Endodermal cell (in vitro differentiated cells): ENCODE results near the gene NDUFA12. TPM values are rescaled to one million over a fixed set of nuclear protein-coding genes. Genes with fewer than 3 reads are reported as not detected.

Experiments
- DNase-seq: peaks from one replicate; pipeline ENCODE4 v3.0.0-alpha.2; 2017
- H3K27ac ChIP-seq: 2 replicates; pipeline ENCODE4 v1.5.1; 2013; ENCODE audit warnings: mild to moderate bottlenecking, low read depth, low read length, moderate library complexity
- H3K27me3 ChIP-seq: 2 replicates; pipeline ENCODE4 v1.6.1; 2013; ENCODE audit warnings: mild to moderate bottlenecking, low read length, moderate library complexity; ENCODE audit not compliant: insufficient read depth, control insufficient read depth, poor library complexity, severe bottlenecking
- H3K36me3 ChIP-seq: 2 replicates; pipeline ENCODE4 v1.7.0; 2013; ENCODE audit warnings: mild to moderate bottlenecking, low read length, moderate library complexity; ENCODE audit not compliant: control insufficient read depth, insufficient read depth
- H3K4me1 ChIP-seq: one replicate; pipeline ENCODE4 v1.7.0; 2013; ENCODE audit warnings: low read length; ENCODE audit not compliant: control insufficient read depth, insufficient read depth
- H3K4me3 ChIP-seq: 2 replicates; pipeline ENCODE4 v1.5.1; 2013; ENCODE audit warnings: mild to moderate bottlenecking, low read length, moderate library complexity
- H3K9ac ChIP-seq: 2 replicates; pipeline ENCODE4 v1.6.1; 2013; ENCODE audit warnings: mild to moderate bottlenecking, low read length, moderate library complexity; ENCODE audit not compliant: poor library complexity, severe bottlenecking; ENCODE audit errors: extremely low read depth
- H3K9me3 ChIP-seq: 2 replicates; pipeline ENCODE4 v1.6.1; 2013; ENCODE audit warnings: mild to moderate bottlenecking, low read length, moderate library complexity; ENCODE audit not compliant: control insufficient read depth
- H3K27ac Mint-ChIP-seq: 2 replicates; pipeline ENCODE4 v1.8.0; 2020; ENCODE audit warnings: mixed read lengths
- H3K27me3 Mint-ChIP-seq: 2 replicates; pipeline ENCODE4 v1.8.0; 2021; ENCODE audit warnings: mild to moderate bottlenecking, mixed read lengths; ENCODE audit not compliant: insufficient read depth
- H3K36me3 Mint-ChIP-seq: 2 replicates; pipeline ENCODE4 v1.8.0; 2020; ENCODE audit warnings: low read depth, mixed read lengths
- H3K4me1 Mint-ChIP-seq: 2 replicates; pipeline ENCODE4 v1.8.0; 2020; ENCODE audit warnings: mixed read lengths
- H3K4me3 Mint-ChIP-seq: 2 replicates; pipeline ENCODE4 v1.8.0; 2020; ENCODE audit warnings: mild to moderate bottlenecking, moderate library complexity, mixed read lengths
- H3K9me3 Mint-ChIP-seq: 2 replicates; pipeline ENCODE4 v1.8.0; 2020; ENCODE audit warnings: mild to moderate bottlenecking, mixed read lengths
- WGBS, 2 experiments: methylation state at CpG; one replicate each; pipeline versions ENCODE4 v1.1.5 to v1.1.7; 2013; ENCODE audit warnings: missing lambda C conversion rate in 2 of 2, mixed read lengths in 1 of 2; ENCODE audit not compliant: insufficient coverage in 1 of 2, insufficient read length in 1 of 2; 5-methylcytosine and 5-hydroxymethylcytosine counted together
- total RNA-seq, 2 donors: library from RNA; stranded (reverse); fragmentation: NEBNext Ultra II Directional in 1 of 2; extraction: Animal tissue kit (Norgen Biotek cat#: 25700) in 1 of 2; gene quantifications; 2 replicates in 1 of 2; 3 replicates in 1 of 2; pipeline ENCODE4 v1.2.1, GENCODE V29; 2021
- TF ChIP-seq, protein P1 (sequence below): fragments of 200-600 bp; sonication (generic); conservative IDR thresholded peaks from 2 replicates; pipeline ENCODE4 v1.5.0; 2021; ENCODE audit warnings: antibody characterized with exemption, mild to moderate bottlenecking

Gene NDUFA12
- total RNA-seq, 2 donors from 2014 or later: 113 to 131 TPM

GRCh38 chr12:94998326-94998725, 5.2 kb downstream of the NDUFA12 start:
- Histone ChIP-seq H3K36me3 (peaks cover 38% of the 10 kb centered on the region), H3K9ac (no peak overlapping the region), H3K9me3 (no peaks in the 10 kb centered on the region), H3K4me3 (no peak overlapping the region), H3K27ac (no peak overlapping the region), H3K27me3 (no peaks in the 10 kb centered on the region), H3K4me1 (no peaks in the 10 kb centered on the region)
- no peak overlapping the region for H3K27ac Mint-ChIP-seq
- no peak for DNase-seq
- H3K27me3 Mint-ChIP-seq: no peaks in the 10 kb centered on the region
- TF ChIP-seq, protein P1, sequence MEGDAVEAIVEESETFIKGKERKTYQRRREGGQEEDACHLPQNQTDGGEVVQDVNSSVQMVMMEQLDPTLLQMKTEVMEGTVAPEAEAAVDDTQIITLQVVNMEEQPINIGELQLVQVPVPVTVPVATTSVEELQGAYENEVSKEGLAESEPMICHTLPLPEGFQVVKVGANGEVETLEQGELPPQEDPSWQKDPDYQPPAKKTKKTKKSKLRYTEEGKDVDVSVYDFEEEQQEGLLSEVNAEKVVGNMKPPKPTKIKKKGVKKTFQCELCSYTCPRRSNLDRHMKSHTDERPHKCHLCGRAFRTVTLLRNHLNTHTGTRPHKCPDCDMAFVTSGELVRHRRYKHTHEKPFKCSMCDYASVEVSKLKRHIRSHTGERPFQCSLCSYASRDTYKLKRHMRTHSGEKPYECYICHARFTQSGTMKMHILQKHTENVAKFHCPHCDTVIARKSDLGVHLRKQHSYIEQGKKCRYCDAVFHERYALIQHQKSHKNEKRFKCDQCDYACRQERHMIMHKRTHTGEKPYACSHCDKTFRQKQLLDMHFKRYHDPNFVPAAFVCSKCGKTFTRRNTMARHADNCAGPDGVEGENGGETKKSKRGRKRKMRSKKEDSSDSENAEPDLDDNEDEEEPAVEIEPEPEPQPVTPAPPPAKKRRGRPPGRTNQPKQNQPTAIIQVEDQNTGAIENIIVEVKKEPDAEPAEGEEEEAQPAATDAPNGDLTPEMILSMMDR: no peak
- no peaks in the 10 kb centered on the region for H3K9me3 Mint-ChIP-seq
- H3K4me1 Mint-ChIP-seq: peaks cover 12% of the 10 kb centered on the region
- H3K36me3 Mint-ChIP-seq: peaks cover 33% of the 10 kb centered on the region
- WGBS, 2 experiments: 0 to 71% methylated on average over 1 to 4 of the region's 4 CpGs
- no peak overlapping the region for H3K4me3 Mint-ChIP-seq

GRCh38 chr12:94997726-94998125, 5.8 kb downstream of the NDUFA12 start:
- H3K9me3 Mint-ChIP-seq: no peaks in the 10 kb centered on the region
- Histone ChIP-seq H3K36me3 (peaks cover 38% of the 10 kb centered on the region), H3K9me3 (no peaks in the 10 kb centered on the region), H3K9ac (no peak overlapping the region), H3K4me1 (no peaks in the 10 kb centered on the region), H3K27me3 (no peaks in the 10 kb centered on the region), H3K27ac (no peak overlapping the region), H3K4me3 (no peak overlapping the region)
- no peak for DNase-seq
- peaks cover 38% of the 10 kb centered on the region for H3K36me3 Mint-ChIP-seq
- peaks cover 11% of the 10 kb centered on the region for H3K4me1 Mint-ChIP-seq
- no peaks in the 10 kb centered on the region for H3K27me3 Mint-ChIP-seq
- H3K27ac Mint-ChIP-seq: no peak overlapping the region
- H3K4me3 Mint-ChIP-seq: no peak overlapping the region
- TF ChIP-seq, protein P1: no peak

GRCh38 chr12:94997061-94997460, 6.4 kb downstream of the NDUFA12 start:
- 94 to 96% methylated on average over 2 to 6 of the region's 6 CpGs for WGBS, 2 experiments
- Mint-ChIP-seq H3K36me3 (peaks cover 41% of the 10 kb centered on the region), H3K27ac (no peak overlapping the region), H3K4me3 (no peak overlapping the region), H3K27me3 (no peaks in the 10 kb centered on the region), H3K4me1 (peaks cover 13% of the 10 kb centered on the region), H3K9me3 (no peaks in the 10 kb centered on the region)
- H3K27ac ChIP-seq: no peak overlapping the region
- peaks cover 38% of the 10 kb centered on the region for H3K36me3 ChIP-seq
- no peaks in the 10 kb centered on the region for H3K27me3 ChIP-seq
- H3K9me3 ChIP-seq: no peaks in the 10 kb centered on the region
- TF ChIP-seq, protein P1: no peak
- no peak overlapping the region for H3K4me3 ChIP-seq
- DNase-seq: no peak
- no peaks in the 10 kb centered on the region for H3K4me1 ChIP-seq
- no peak overlapping the region for H3K9ac ChIP-seq
